Kidney (tissue), 14 donors: ENCODE data around the gene DDAH2. TPM values are rescaled to one million over a fixed set of nuclear protein-coding genes. Genes with fewer than 3 reads are reported as not detected.

ENCODE experiments used
- DNase-seq, 5 donors: peaks; one replicate each; pipeline ENCODE4 v3.0.0-alpha.2; 2013 to 2020
- FAIRE-seq: peaks from 2 replicates; lab custom pipeline; 2012; peaks lifted over from hg19 to GRCh38; lab: Jason Lieb, UNC
- H3K27ac ChIP-seq, 2 donors: one replicate each; pipeline ENCODE4 v1.7.0; 2013; ENCODE audit warnings: low read depth in 2 of 2, low read length in 2 of 2, inconsistent platforms in 1 of 2
- H3K27me3 ChIP-seq: one replicate; pipeline ENCODE4 v1.7.1; 2013; ENCODE audit warnings: low read length, inconsistent platforms; ENCODE audit not compliant: control insufficient read depth, insufficient read depth
- H3K36me3 ChIP-seq, 3 donors: one replicate each; pipeline versions ENCODE4 v1.7.0 to v1.7.1; 2013; ENCODE audit warnings: low read length in 3 of 3, control low read depth in 1 of 3, inconsistent platforms in 1 of 3; ENCODE audit not compliant: insufficient read depth in 3 of 3, control insufficient read depth in 2 of 3
- H3K4me1 ChIP-seq, 3 donors: one replicate each; pipeline versions ENCODE4 v1.7.0 to v1.7.1; 2013; ENCODE audit warnings: low read length in 3 of 3, inconsistent platforms in 1 of 3, low read depth in 1 of 3; ENCODE audit not compliant: control insufficient read depth in 2 of 3, insufficient read depth in 2 of 3
- H3K4me3 ChIP-seq, 3 donors: one replicate each; pipeline versions ENCODE4 v1.7.0 to v1.8.1; 2013; ENCODE audit warnings: low read length in 3 of 3, control low read depth in 1 of 3, inconsistent platforms in 1 of 3
- H3K9ac ChIP-seq, 3 donors: one replicate each; pipeline versions ENCODE4 v1.7.0 to v1.7.1; 2013; ENCODE audit warnings: low read length in 3 of 3, control low read depth in 1 of 3, inconsistent platforms in 1 of 3
- H3K9me3 ChIP-seq, 3 donors: one replicate each; pipeline versions ENCODE4 v1.7.0 to v1.7.1; 2013; ENCODE audit warnings: low read length in 3 of 3, control low read depth in 1 of 3, inconsistent platforms in 1 of 3; ENCODE audit not compliant: control insufficient read depth in 2 of 3, insufficient read depth in 1 of 3
- CTCF ChIP-seq: IDR thresholded peaks from 3 replicates; pipeline ENCODE4 v1.5.1; 2012; ENCODE audit warnings: mild to moderate bottlenecking, moderate library complexity, borderline replicate concordance; ENCODE audit not compliant: insufficient read depth; ENCODE audit errors: extremely low read depth
- intact Hi-C: fragments of 100-400 bp; cut with DNase I; formaldehyde crosslinking; loops from one replicate; pipeline ENCODE4 v1.11.1; 2022
- polyA plus RNA-seq: library from polyadenylated mRNA; stranded (reverse); fragments of 350-450 nt; fragmentation: Illumina TruSeq; extraction: RNeasy Lipid Tissue Mini Kit (QIAGEN cat#74804); gene quantifications from one replicate; pipeline ENCODE4 v1.2.3, GENCODE V29; 2014; ENCODE audit warnings: low read depth, low replicate concordance; ENCODE audit not compliant: insufficient read depth
- total RNA-seq: library from RNA; stranded (reverse); fragmentation: NEBNext Ultra II Directional; extraction: Animal tissue kit (Norgen Biotek cat#: 25700); gene quantifications from one replicate; pipeline ENCODE4 v1.2.1, GENCODE V29; 2021
- donor health status: control.
- donor health status: control.
- donor health status: control.
- donor health status: control.
- donor health status: control.
- donor health status: DM: yes; HTN: yes; CAD: no.
- donor health status: Normal renal cell carcinoma (clear cell type).

The DDAH2 gene
- total and polyA plus RNA-seq, 2 donors from 2014 or later: 98.9 to 147 TPM

DNA sequence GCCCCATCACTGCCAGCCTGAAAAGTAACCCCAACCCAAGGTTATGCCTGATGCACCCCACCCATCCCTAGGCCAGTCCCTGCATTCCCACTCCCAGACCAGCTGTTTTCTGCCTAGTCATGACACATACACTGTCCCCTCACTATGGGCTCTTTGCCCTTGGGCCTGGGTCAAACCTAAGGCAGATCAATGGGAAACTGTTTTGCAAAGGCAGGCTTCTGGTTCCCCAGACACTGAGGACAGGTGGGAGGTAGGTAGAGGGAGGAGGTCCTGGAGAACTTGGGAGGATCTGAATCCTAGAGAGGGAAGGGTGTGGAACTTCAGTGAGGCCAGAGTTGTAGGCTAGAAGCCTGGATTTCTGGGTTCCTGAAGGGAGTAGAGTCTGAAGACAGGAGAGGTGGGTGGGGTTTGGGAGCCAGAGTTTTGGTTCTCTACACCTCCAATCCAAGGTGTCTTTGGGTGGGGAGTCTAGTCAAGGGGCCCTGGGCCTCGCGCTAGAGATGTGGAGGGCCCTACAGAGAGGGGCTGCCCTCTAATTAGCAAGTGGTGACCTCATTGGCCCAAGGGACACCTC, 5.2 kb upstream of the DDAH2 start:
- Histone ChIP-seq H3K36me3 (peaks cover 0 to 28% (median 16%) of the 10 kb centered on the region in 3 donors), H3K4me1 (peaks cover 10 to 36% (median 28%) of the 10 kb centered on the region in 3 donors), H3K9me3 (no peaks in the 10 kb centered on the region), H3K27me3 (no peaks in the 10 kb centered on the region), H3K4me3 (peak overlapping the region; percentile 93 to 100 (median 98)), H3K27ac (peak overlapping the region; percentile 98 to 99), H3K9ac (peak overlapping the region in 2 of 3 donors; percentile 34 to 99)
- intact Hi-C loops: no loop called here
- TF ChIP-seq CTCF: no peak
- FAIRE-seq: no peak
- peak in 1 of 5 donors; percentile 24 for DNase-seq

DNA sequence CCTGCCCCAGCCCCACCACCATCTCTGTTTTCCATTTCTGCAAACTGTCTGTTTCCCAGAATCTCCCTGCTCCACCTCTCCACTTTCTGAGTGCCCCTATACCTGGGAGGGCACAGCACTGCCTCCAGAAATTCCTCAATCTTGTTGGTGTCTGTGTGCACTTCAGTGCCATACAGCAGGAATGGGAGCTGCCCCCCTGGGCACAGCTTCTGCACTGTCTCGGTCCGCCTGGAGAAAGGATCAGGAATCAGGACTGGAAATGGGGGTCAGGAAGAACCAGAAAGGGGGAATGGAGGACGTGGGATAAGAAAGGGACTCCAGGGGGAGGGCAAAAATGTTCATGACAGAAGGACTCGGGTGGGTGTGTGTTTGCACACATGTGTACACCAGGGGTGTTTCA, 4.6 kb upstream of the DDAH2 start:
- intact Hi-C loops: no loop called here
- peaks cover 10 to 33% (median 24%) of the 10 kb centered on the region in 3 donors for H3K4me1 ChIP-seq
- peak overlapping the region; percentile 98 to 99 for H3K27ac ChIP-seq
- no peak for TF ChIP-seq CTCF
- H3K9me3 ChIP-seq: no peaks in the 10 kb centered on the region
- no peak for DNase-seq
- peaks cover 0 to 28% (median 16%) of the 10 kb centered on the region in 3 donors for H3K36me3 ChIP-seq
- no peaks in the 10 kb centered on the region for H3K27me3 ChIP-seq
- H3K4me3 ChIP-seq: peak overlapping the region in 2 of 3 donors; percentile 4 to 100
- peak overlapping the region in 1 of 3 donors; percentile 99 for H3K9ac ChIP-seq
- FAIRE-seq: no peak

GRCh38 chr6:31732029-31732428, 2.9 kb upstream of the DDAH2 start:
- peaks cover 0 to 24% (median 7%) of the 10 kb centered on the region in 3 donors for H3K4me1 ChIP-seq
- peaks cover 2 to 39% (median 20%) of the 10 kb centered on the region in 3 donors for H3K36me3 ChIP-seq
- FAIRE-seq: no peak
- H3K27me3 ChIP-seq: no peaks in the 10 kb centered on the region
- H3K9me3 ChIP-seq: no peaks in the 10 kb centered on the region
- TF ChIP-seq CTCF: no peak
- intact Hi-C loops: no loop called here
- no peak overlapping the region for H3K4me3 ChIP-seq
- no peak overlapping the region for H3K27ac ChIP-seq
- H3K9ac ChIP-seq: no peak overlapping the region
- DNase-seq: peak in 1 of 5 donors; percentile 3
